ENCODE measurements around the gene RNF182.

The RNF182 gene

GRCh38 chr6:13941902-13942301, 17.1 kb downstream of the RNF182 start:
- no peak for TF ChIP-seq CTCF (IDR thresholded peaks at IDR 0.05; ENCODE audit: poor library complexity, severe bottlenecking)
- no peaks in the 10 kb centered on the region for H3K4me1 ChIP-seq (ENCODE audit: insufficient read depth, poor library complexity, severe bottlenecking)
- H3K27me3 ChIP-seq (ENCODE audit: insufficient read depth, poor library complexity, severe bottlenecking) = no peaks in the 10 kb centered on the region
- no peaks in the 10 kb centered on the region for H3K36me3 ChIP-seq (ENCODE audit: low read depth)
- H3K27ac ChIP-seq (ENCODE audit: poor library complexity, severe bottlenecking) = no peak overlapping the region
- DNase-seq (ENCODE audit: low spot score) (no peak), ATAC-seq (ENCODE audit: low read depth) (no peak)
- H3K9me3 ChIP-seq (ENCODE audit: severe bottlenecking) = no peaks in the 10 kb centered on the region
- H3K4me3 ChIP-seq (ENCODE audit: severe bottlenecking) = no peak overlapping the region

GRCh38 chr6:13943943-13944342, 19.2 kb downstream of the RNF182 start:
- H3K27ac ChIP-seq (ENCODE audit: poor library complexity, severe bottlenecking) = no peak overlapping the region
- no peaks in the 10 kb centered on the region for H3K4me1 ChIP-seq (ENCODE audit: insufficient read depth, poor library complexity, severe bottlenecking)
- ATAC-seq (ENCODE audit: low read depth) (no peak), DNase-seq (ENCODE audit: low spot score) (no peak)
- no peaks in the 10 kb centered on the region for H3K36me3 ChIP-seq (ENCODE audit: low read depth)
- no peak overlapping the region for H3K4me3 ChIP-seq (ENCODE audit: severe bottlenecking)
- TF ChIP-seq CTCF (IDR thresholded peaks at IDR 0.05; ENCODE audit: poor library complexity, severe bottlenecking) = no peak
- no peaks in the 10 kb centered on the region for H3K27me3 ChIP-seq (ENCODE audit: insufficient read depth, poor library complexity, severe bottlenecking)
- no peaks in the 10 kb centered on the region for H3K9me3 ChIP-seq (ENCODE audit: severe bottlenecking)

- no peak for ATAC-seq (ENCODE audit: low read depth)
- Histone ChIP-seq H3K27me3 (ENCODE audit: insufficient read depth, poor library complexity, severe bottlenecking) (no peaks in the 10 kb centered on the region), H3K4me1 (ENCODE audit: insufficient read depth, poor library complexity, severe bottlenecking) (no peaks in the 10 kb centered on the region), H3K4me3 (ENCODE audit: severe bottlenecking) (no peak overlapping the region), H3K36me3 (ENCODE audit: low read depth) (no peaks in the 10 kb centered on the region), H3K27ac (ENCODE audit: poor library complexity, severe bottlenecking) (no peak overlapping the region), H3K9me3 (ENCODE audit: severe bottlenecking) (no peaks in the 10 kb centered on the region)
- TF ChIP-seq CTCF (IDR thresholded peaks at IDR 0.05; ENCODE audit: poor library complexity, severe bottlenecking) = no peak
- DNase-seq (ENCODE audit: low spot score) = no peak
These were observed 21.8 kb downstream of the RNF182 start for GRCh38 chr6:13946506-13946905.

- Histone ChIP-seq H3K27me3 (ENCODE audit: insufficient read depth, poor library complexity, severe bottlenecking) (no peaks in the 10 kb centered on the region), H3K36me3 (ENCODE audit: low read depth) (no peaks in the 10 kb centered on the region), H3K4me3 (ENCODE audit: severe bottlenecking) (no peak overlapping the region), H3K27ac (ENCODE audit: poor library complexity, severe bottlenecking) (no peak overlapping the region), H3K4me1 (ENCODE audit: insufficient read depth, poor library complexity, severe bottlenecking) (no peaks in the 10 kb centered on the region), H3K9me3 (ENCODE audit: severe bottlenecking) (no peaks in the 10 kb centered on the region)
- TF ChIP-seq CTCF (IDR thresholded peaks at IDR 0.05; ENCODE audit: poor library complexity, severe bottlenecking) = no peak
- DNase-seq (ENCODE audit: low spot score) (no peak), ATAC-seq (ENCODE audit: low read depth) (no peak)
These were observed 22.9 kb downstream of the RNF182 start for GRCh38 chr6:13947611-13948178.

- Histone ChIP-seq H3K27me3 (ENCODE audit: insufficient read depth, poor library complexity, severe bottlenecking) (no peaks in the 10 kb centered on the region), H3K4me1 (ENCODE audit: insufficient read depth, poor library complexity, severe bottlenecking) (no peaks in the 10 kb centered on the region), H3K36me3 (ENCODE audit: low read depth) (no peaks in the 10 kb centered on the region), H3K27ac (ENCODE audit: poor library complexity, severe bottlenecking) (no peak overlapping the region), H3K9me3 (ENCODE audit: severe bottlenecking) (no peaks in the 10 kb centered on the region), H3K4me3 (ENCODE audit: severe bottlenecking) (no peak overlapping the region)
- no peak for ATAC-seq (ENCODE audit: low read depth)
- no peak for DNase-seq (ENCODE audit: low spot score)
- no peak for TF ChIP-seq CTCF (IDR thresholded peaks at IDR 0.05; ENCODE audit: poor library complexity, severe bottlenecking)
These were observed 27.3 kb downstream of the RNF182 start for GRCh38 chr6:13952101-13952500.
